Stimulated activated CD4-positive, alpha-beta T cell treated with anti-CD3 and anti-CD28 coated beads, TNF-alpha, amount 100 ng/mL, for 1 hour (primary cell): ENCODE results near the gene GPC1.

Experiments used
- DNase-seq, 3 donors: peaks; one replicate each; pipeline ENCODE4 v3.0.0-alpha.2; 2020; ENCODE audit warnings: low read depth in 3 of 3, low spot score in 1 of 3

GPC1 gene

GRCh38 chr2:240464514-240465241 lies 29.2 kb downstream of the GPC1 start:
- DNase-seq = no peak

GRCh38 chr2:240465268-240465764 lies 29.9 kb downstream of the GPC1 start:
- DNase-seq = no peak

GRCh38 chr2:240465765-240466578 lies 30.5 kb downstream of the GPC1 start:
- DNase-seq = no peak

- DNase-seq = no peak
Observed at GRCh38 chr2:240466579-240467148, 31.2 kb downstream of the GPC1 start.

GRCh38 chr2:240467149-240467642 lies 31.7 kb downstream of the GPC1 start:
- DNase-seq = no peak

GRCh38 chr2:240467659-240468302 lies 32.3 kb downstream of the GPC1 start:
- DNase-seq = no peak

GRCh38 chr2:240468303-240469238 lies 33.1 kb downstream of the GPC1 start:
- DNase-seq = no peak

- no peak for DNase-seq
Observed at GRCh38 chr2:240469239-240469636, 33.8 kb downstream of the GPC1 start.

GRCh38 chr2:240469740-240470139 lies 34.3 kb downstream of the GPC1 start:
- DNase-seq = no peak

GRCh38 chr2:240472078-240472790 lies 36.8 kb downstream of the GPC1 start:
- DNase-seq = no peak

GRCh38 chr2:240473211-240473610 lies 37.7 kb downstream of the GPC1 start:
- no peak for DNase-seq

GRCh38 chr2:240477916-240478315 lies 42.5 kb downstream of the GPC1 start:
- no peak for DNase-seq

GRCh38 chr2:240478346-240479110 lies 43.1 kb downstream of the GPC1 start:
- DNase-seq = no peak

GRCh38 chr2:240479111-240479501 lies 43.6 kb downstream of the GPC1 start:
- DNase-seq = no peak

- no peak for DNase-seq
Observed at GRCh38 chr2:240480834-240481623, 45.6 kb downstream of the GPC1 start.

GRCh38 chr2:240481720-240482119 lies 46.3 kb downstream of the GPC1 start:
- no peak for DNase-seq

GRCh38 chr2:240482141-240482540 lies 46.7 kb downstream of the GPC1 start:
- DNase-seq = no peak

- DNase-seq = no peak
Observed at GRCh38 chr2:240491483-240491882, 56.0 kb downstream of the GPC1 start.
